A673 (cell line): ENCODE data around the gene CMIP. TPM values are rescaled to one million over a fixed set of nuclear protein-coding genes. Genes with fewer than 3 reads are reported as not detected.

Source experiments
- BruUV-seq: library from RNA; stranded (reverse); fragments of 400-500 nt; replicated peaks from 2 replicates; lab custom pipeline; 2021; lab: Mats Ljungman, UMichigan
- CTCF ChIA-PET: fragments of 300-600 bp; sonication (Branson Sonifier 250); formaldehyde crosslinking; loops from one replicate; lab custom pipeline; 2022; ENCODE audit warnings: antibody characterized with exemption; lab: Charles Lee
- POLR2A ChIA-PET: fragments of 300-600 bp; sonication (Branson Sonifier 250); formaldehyde crosslinking; loops from one replicate; lab custom pipeline; 2022; ENCODE audit warnings: antibody characterized with exemption; ENCODE audit not compliant: low non-redundant PET; lab: Charles Lee
- DNase-seq: peaks from one replicate; pipeline ENCODE4 v3.0.0-alpha.2; 2015; ENCODE audit warnings: low spot score
- H3K27ac ChIP-seq: fragments of 200-600 bp; sonication (generic); 2 replicates; pipeline ENCODE4 v1.5.1; 2016; ENCODE audit warnings: mixed run types, low read depth, mild to moderate bottlenecking, mixed read lengths, antibody characterized with exemption, low read length; ENCODE audit not compliant: poor library complexity, severe bottlenecking
- H3K27me3 ChIP-seq: fragments of 200-600 bp; sonication (generic); replicated peaks from 2 replicates; pipeline ENCODE4 v1.6.1; 2017; ENCODE audit warnings: mixed run types, low read depth, mild to moderate bottlenecking, mixed read lengths, antibody characterized with exemption, low read length; ENCODE audit not compliant: insufficient read depth, poor library complexity
- H3K36me3 ChIP-seq: fragments of 200-600 bp; sonication (generic); 2 replicates; pipeline ENCODE4 v1.6.1; 2016; ENCODE audit warnings: mixed run types, mild to moderate bottlenecking, mixed read lengths, antibody characterized with exemption, low read length; ENCODE audit not compliant: insufficient read depth, poor library complexity, severe bottlenecking
- H3K4me1 ChIP-seq: fragments of 200-600 bp; sonication (generic); 2 replicates; pipeline ENCODE4 v1.6.1; 2017; ENCODE audit warnings: mixed run types, mild to moderate bottlenecking, mixed read lengths, antibody characterized with exemption, low read length; ENCODE audit not compliant: insufficient read depth, poor library complexity, severe bottlenecking
- H3K4me3 ChIP-seq: fragments of 200-600 bp; sonication (generic); 2 replicates; pipeline ENCODE4 v1.5.1; 2016; ENCODE audit warnings: low read depth, mixed run types, mild to moderate bottlenecking, mixed read lengths, low read length; ENCODE audit not compliant: poor library complexity, severe bottlenecking
- H3K9me3 ChIP-seq: fragments of 200-600 bp; sonication (generic); 2 replicates; pipeline ENCODE4 v1.6.1; 2016; ENCODE audit warnings: mixed run types, low read depth, mild to moderate bottlenecking, mixed read lengths, antibody characterized with exemption, low read length; ENCODE audit not compliant: poor library complexity, severe bottlenecking
- CTCF ChIP-seq: fragments of 300-800, 200-600 bp; sonication (generic); conservative IDR thresholded peaks from 2 replicates; pipeline ENCODE4 v1.5.1; 2017; ENCODE audit warnings: low read depth, mild to moderate bottlenecking, antibody characterized with exemption, low read length, moderate library complexity, mixed read lengths
- EZH2 ChIP-seq: fragments of 200-600 bp; sonication (generic); IDR thresholded peaks from 2 replicates; pipeline ENCODE4 v1.6.1; 2017; ENCODE audit warnings: borderline replicate concordance, low read depth, mild to moderate bottlenecking, mixed read lengths, antibody characterized with exemption, low read length; ENCODE audit not compliant: poor library complexity, severe bottlenecking
- intact Hi-C: fragments of 100-400 bp; cut with micrococcal nuclease; formaldehyde crosslinking; loops from one replicate; pipeline ENCODE4 v1.10.0; 2022; ENCODE audit not compliant: unreplicated experiment
- total RNA-seq: library from RNA; stranded (reverse); gene quantifications from 2 replicates; pipeline ENCODE4 v1.2.3, GENCODE V29; 2021

The CMIP gene
- total RNA-seq, 1 experiment from 2014 or later, result 25.5 TPM

DNA sequence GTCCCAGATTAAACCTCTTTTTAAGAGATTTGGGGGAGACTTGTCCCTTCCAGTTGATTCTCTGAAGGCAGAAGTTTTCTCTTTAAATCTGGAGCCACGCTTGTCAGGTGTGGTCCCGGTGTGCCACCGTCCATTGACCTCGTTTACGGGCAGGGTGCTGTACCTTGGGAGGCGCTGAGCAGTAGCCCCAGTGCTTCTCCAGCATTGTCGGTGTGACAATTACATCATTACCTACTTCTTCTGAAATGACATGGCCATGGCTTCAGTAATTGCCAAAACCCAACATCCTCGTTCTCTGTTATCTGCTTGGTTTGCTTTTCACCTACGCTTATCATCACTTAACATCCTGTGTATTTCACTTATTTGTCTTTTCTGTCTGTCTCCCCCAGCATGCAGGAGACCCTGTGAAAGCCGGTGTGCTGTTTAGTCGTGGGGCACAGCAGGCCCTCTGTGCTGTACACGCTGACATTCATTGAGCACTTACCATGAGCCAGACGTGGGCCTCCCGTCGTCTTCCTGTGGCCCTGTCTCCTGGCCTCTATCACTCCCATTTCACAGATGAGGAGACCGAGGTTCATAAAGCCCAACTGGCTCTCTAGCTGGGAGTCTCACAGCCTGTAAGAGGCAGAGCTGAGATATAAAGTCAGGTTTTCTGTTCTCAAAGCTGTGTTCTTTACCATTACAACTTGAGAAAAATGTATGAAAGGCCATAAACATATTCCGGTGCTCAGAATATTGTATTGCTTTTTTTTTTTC, 143.9 kb downstream of the CMIP start:
- Histone ChIP-seq H3K9me3 (no peaks in the 10 kb centered on the region), H3K27ac (no peak overlapping the region), H3K36me3 (no peaks in the 10 kb centered on the region), H3K4me1 (no peaks in the 10 kb centered on the region), H3K4me3 (no peak overlapping the region), H3K27me3 (no peaks in the 10 kb centered on the region)
- intact Hi-C loops, result no loop called here
- TF ChIP-seq CTCF (no peak), EZH2 (no peak)
- BruUV-seq, result no TSS peak
- ChIA-PET CTCF (no interaction called here), POLR2A (no interaction called here)
- DNase-seq, result no peak

DNA sequence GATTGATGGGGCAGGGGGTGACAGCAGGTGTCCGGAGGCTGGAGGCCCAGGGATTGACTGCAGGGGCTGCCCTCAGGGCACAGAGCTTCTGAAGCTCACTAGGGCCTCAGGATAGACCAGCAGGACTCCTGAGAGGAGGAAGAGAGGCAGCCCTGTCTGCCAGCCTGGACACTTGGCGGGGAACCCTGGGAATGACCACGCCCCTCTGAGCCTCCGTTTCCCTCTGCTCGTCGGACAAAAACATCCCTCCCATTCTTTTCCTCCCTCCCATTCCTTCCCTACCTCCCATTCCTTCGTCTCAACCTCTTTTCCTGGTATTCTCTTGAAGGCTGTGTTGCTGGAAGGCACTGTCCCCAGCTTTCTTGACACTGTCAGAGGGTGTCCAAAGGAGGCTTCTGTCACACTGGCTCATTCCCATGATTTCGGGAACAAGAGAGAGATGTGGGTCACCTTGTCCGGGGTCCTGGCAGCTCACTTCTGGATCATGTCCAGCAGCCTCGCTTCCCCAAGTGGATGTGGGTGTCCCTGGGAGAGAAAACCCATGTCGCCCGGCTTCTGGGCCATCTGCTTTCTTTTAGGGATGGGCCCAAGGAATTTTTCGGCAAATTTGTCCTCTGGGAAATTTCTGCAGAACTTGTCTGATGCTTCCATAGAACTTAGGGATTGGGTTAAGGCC, 145.5 kb downstream of the CMIP start:
- DNase-seq, result no peak
- no peaks in the 10 kb centered on the region for H3K36me3 ChIP-seq
- intact Hi-C loops, result no loop called here
- H3K4me3 ChIP-seq, result no peak overlapping the region
- ChIA-PET CTCF (no interaction called here), POLR2A (no interaction called here)
- TF ChIP-seq EZH2, result no peak
- no peak for TF ChIP-seq CTCF
- H3K9me3 ChIP-seq, result no peaks in the 10 kb centered on the region
- no peaks in the 10 kb centered on the region for H3K27me3 ChIP-seq
- H3K4me1 ChIP-seq, result no peaks in the 10 kb centered on the region
- no peak overlapping the region for H3K27ac ChIP-seq
- BruUV-seq, result no TSS peak

DNA sequence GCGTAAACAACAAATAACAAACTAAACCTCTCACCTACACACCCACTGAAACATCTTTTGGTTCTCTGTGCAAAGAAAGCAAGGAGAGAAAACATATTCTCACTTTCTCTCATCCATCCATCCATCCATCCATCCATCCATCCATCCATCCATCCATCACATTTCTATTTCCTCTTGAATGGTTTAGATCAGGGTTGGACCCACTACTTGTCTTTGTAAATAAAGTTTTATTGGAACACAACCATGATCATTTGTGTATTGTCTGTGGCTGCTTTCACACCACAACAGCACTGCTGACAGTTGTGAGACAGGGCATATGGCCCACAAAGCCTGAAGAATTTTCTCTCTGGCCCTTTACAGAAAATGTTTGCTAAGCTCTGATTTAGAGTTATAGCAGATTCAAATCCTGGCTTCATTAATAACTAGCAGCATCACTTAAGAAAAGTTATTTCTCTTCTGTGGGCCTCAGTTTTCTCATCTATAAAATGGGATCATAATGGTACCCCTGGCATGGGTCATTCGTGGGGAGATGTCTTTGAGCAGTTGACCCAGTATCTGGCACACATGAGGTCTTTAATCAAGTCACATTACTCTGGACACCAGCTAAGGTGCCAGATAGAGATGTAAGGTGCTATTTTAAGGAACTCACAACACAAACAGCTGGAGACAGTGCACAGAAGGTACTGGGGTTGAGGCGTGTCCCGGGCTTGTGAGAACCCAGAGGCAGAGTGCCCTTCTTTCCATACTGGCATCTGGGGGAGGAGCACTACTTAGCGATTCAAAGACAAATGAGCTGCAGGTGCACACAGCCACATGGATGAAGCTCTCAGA, 146.3 kb downstream of the CMIP start:
- intact Hi-C loops, result no loop called here
- ChIA-PET CTCF (no interaction called here), POLR2A (no interaction called here)
- Histone ChIP-seq H3K27me3 (no peaks in the 10 kb centered on the region), H3K27ac (no peak overlapping the region), H3K36me3 (no peaks in the 10 kb centered on the region), H3K4me1 (no peaks in the 10 kb centered on the region), H3K4me3 (no peak overlapping the region), H3K9me3 (no peaks in the 10 kb centered on the region)
- DNase-seq, result no peak
- no TSS peak for BruUV-seq
- no peak for TF ChIP-seq EZH2
- TF ChIP-seq CTCF, result no peak
